NCI-H748 treated with DMSO at 0.1 percent for 48 hours (cell line): Measurements from ENCODE around the gene KRT78.
"Not testable (repeated sequence)": the region's sequence is repeated elsewhere in the genome, so short reads cannot be mapped to it uniquely, and the experiment has no call there.

Experiments used
- DNase-seq: peaks from one replicate; lab custom pipeline; 2025; lab: John Stamatoyannopoulos, UW

Gene KRT78, protein sequence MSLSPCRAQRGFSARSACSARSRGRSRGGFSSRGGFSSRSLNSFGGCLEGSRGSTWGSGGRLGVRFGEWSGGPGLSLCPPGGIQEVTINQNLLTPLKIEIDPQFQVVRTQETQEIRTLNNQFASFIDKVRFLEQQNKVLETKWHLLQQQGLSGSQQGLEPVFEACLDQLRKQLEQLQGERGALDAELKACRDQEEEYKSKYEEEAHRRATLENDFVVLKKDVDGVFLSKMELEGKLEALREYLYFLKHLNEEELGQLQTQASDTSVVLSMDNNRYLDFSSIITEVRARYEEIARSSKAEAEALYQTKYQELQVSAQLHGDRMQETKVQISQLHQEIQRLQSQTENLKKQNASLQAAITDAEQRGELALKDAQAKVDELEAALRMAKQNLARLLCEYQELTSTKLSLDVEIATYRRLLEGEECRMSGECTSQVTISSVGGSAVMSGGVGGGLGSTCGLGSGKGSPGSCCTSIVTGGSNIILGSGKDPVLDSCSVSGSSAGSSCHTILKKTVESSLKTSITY

DNA sequence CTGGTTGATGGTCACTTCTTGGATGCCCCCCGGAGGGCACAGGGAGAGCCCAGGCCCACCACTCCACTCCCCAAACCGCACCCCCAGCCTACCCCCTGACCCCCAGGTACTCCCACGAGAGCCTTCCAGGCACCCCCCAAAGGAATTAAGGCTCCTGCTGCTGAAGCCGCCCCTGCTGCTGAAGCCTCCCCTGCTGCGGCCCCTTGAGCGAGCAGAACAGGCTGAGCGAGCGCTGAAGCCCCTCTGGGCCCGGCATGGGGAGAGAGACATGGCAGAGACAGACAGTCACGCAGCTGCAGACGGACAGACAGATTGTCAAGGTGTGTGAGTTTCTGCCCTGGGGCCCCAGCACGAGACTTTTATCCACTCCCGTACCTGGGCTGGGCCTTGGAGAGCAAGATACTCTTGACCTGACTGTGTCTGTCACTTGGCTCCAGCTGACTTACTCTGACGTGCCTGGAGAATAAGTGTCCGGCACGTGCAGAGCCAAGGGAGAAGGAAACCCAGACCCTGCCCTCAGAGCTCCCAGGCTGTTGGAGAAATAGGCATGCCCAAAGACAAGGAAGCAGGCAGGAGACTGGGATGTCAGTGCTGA lies at the start of gene KRT78:
KRT78 (minus strand) TSS at position 334 of the 595 bp plus-strand sequence; CDS start at position 270, 64 bp downstream.
- no peak for DNase-seq

DNA sequence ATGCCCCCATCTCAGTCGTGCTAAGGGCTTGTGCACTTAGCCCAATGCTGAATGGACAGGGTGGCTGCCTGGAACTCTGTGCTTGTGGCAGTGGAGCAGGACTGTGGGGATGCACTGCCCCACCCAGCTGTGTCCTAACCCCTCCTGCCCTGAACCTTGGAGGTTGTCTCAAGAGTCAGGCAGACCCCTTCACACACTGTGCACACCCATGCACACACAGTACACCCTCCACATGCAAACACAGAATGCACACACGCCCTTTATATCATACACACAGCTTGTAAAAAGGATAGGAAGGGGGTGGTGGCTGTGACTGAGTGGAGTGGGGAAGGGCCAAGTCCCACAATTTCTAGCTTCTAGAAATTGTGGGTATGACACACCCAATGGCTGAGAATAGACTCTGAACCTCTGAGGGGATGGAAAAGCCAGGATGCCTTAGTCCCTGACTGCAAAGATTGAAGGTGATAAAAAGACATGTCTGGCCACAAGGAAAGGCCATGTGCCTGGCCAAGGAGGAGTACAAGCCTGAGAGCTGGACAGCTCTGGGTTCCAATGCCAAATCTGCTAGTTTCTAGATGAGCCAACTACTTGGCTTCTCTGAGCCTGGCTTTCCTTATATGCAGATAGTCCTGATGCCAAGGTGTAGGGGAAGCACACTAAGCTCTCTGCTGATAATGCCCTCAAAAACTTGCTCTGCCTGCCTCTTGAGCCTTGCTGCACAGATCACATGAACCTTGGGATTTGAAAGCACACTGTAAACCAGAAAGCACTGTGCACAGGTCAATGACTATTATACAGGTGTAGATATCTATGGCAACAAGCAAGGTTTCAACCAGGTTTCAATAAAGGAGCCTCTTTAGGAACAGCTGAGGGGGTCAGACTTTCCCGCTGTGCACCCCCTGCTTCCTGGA lies 47.7 kb upstream of the KRT78 start:
- DNase-seq = no peak

DNA sequence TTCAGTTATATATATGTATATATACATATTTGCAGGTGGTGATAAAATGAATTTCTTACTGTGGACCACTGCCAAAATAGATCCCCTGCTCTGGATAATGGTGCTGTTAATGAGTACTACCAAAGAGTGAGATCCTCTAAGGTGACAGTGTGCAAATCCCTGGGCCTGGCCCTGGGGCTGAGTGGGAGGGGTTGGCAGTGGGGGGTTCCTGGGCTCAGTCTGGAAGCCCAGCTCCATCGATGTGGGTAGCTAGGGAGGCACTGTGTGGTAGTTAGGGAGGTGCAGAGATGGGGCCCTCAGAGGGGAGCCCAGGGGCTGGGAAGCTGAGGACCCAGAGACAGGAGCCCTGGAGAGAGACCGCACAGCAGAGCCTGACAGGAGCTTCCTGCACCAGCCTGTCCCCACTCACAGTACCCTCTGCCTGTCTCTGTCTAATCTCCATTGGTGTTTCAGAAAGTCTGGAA lies 47.0 kb upstream of the KRT78 start:
- DNase-seq = no peak

DNA sequence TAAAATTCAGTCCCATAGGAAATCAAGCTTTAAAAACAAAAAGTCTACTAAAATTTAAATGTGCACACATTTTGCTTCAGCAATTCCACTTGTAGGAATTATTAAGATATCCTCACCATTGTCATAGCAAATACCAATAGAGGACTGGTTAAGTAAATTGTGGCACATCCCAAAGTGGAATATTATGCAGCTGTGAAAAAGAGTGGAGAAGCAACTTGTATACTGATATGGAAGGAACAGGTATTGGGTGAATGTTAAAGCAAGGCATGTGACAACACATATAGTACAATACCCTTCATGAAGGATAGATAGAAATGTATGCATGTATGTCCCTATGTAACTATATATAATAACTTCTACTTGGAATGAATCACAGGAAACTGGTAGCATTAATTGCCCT lies 44.2 kb upstream of the KRT78 start:
- DNase-seq = no peak

DNA sequence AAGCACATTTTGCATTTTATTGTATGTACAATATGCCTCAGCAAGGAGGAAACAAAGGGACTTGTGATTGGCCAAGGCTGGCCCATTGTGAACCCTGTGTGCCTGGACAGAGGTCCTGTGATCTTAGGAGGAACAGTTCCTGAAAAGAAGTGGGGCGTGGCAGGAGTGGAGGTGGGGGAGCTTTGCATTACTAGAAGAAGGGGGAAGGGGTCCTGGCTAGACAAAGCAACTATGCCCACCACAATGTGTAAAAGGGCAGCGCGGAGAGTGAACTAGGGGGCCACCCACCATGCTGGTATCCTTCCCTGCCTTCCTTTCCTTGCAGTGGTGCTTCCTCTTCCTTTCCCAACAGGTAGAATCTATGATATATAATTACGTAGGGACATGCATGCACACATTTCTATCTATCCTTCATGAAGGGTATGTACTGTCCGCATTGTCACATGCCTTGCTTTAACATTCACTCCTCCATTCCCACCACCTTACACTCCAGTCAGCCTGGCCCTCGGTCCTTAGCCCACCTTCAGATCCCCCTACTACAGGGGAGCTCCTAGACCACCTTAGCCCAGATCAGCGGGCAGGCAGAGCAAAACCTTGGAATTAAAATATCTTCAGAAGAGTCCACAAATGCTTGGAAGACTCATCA lies 43.5 kb upstream of the KRT78 start:
- DNase-seq = no peak

DNA sequence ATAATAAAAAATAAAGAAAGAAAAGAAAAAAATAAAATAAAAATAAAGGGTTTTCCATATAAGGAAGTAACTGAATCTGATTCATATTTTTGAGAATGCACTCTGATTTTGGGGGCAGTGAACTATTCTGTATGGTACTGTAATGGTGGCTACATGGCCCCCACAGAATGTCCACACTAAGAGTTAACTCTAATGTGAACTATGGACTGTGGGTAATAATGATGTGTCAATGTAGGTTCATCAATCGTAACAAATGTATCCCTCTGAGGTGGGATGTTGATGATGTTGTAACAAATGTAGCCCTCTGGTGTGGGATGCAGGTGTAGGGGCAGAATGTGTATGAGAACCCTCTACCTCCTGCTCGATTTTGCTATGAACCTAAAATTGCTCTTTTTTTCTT lies 42.2 kb upstream of the KRT78 start:
- DNase-seq = no peak

DNA sequence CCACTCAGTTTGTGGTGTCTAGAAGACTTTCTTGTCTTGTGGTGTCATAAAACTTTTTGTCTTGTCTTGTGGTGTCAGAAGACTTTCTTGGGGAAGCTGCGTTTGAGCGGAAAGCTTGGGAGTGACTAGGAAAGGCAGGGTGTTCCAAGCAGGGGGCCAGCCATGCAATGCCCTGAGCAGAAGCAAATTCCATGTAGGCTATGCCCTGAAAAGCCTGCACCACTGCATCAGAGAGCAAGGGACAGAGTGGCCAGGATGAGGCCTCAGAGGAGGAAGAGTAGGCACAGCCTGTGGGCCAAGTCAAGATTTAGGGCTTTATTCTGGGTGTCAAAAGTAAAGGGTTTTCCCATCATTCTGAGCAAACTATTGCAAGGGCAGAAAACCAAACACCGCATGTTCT lies 41.6 kb upstream of the KRT78 start:
- DNase-seq = no peak

DNA sequence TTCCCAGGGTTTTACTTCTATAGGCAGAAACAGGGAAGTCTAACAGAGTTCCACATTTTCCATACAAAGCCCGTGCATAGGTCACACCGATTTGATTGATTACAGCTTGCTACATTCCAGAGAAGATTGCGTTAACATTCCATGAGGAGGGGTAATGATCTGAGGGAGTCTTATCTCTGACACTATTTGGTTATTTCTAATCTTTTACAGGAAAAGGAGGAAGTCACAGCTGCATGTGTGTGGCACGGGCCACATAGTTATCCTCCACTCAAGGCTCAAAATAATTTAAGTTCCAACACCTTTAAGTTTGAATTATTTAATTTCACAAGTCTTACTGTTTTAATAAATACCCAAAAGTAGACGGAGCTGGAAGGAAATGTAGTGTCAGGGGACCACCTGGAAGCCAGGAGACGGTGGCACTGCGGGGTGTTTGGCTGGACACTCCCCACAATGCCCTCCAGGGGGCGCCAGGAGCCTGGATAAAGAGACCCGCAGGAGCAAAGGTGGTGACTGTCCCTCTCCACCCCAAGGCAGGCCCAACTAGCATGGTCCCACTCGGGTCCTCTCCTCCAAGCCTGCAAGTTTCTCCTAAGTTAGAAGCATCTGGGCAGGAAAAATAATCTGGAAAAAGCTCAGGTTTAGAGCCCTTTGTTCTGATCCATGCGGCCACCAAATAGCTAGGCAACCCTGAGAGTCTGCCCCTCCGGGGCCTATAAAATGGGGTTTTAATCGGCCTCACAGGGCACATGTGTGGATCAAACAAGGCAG lies 35.9 kb upstream of the KRT78 start:
- peak; percentile 30 for DNase-seq

DNA sequence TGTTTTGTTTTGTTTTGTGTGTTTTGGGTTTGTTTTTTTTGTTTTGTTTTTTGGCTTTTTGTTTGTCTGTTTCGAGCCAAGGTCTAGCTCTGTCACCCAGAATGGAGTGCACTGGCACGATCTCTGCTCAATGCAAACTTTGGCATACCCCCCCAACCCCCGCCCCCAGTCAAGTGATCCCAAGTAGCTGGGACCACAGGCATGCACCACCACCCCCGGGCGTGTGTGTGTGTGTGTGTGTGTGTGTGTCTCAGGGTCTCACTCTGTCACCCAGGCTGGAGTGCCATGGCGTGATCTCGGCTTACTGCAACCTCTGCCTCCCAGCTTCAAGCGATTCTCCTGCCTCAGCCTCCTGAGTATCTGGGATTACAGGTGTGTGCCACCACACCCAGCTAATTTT lies 31.7 kb upstream of the KRT78 start:
- DNase-seq = not testable (repeated sequence)

DNA sequence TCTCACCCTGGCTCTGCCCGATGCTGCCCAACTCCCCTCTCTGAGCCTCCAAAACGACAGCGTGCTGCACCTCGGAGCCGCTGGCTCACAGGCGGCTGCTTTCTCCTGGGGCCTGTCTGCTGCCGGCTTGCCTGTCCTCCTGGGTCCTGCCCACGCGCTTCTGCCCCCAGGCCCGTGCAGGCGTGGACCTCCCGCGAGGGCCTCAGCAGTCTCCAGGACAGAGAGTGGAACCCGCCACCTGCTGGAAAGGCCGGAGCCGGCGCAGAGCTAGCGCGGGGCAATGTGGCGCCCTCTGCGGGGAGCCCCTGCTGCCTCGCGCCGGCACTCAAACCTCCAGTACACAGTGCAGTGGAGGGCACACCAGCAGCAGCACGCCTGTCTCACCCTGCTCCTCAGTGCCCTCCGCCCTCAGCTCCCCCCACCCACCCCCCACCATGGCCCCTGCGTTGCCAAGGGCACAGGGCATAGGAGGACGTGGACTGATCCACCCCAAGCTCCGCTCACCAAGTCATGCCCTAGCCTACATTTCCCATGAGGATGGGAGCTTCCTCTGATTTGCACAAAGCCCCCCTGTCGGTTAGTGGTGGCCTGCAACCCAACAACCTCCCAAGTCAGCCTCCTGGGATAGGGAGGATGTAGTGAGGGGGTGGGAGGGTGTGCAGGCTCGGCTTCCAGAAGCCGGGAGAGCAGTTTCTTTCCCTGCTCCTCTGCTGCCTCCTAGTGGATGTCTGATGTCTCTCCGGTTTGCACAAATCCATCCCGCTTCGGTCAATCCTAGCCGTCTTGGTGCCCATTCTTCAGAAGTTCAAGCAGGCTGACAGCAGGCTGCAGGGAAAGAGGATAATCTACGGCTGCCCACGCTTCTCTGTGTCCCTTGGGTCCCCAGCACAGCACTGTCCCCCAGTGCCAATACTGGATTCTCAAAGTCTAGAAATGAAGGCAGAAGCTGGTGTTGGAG lies 30.9 kb upstream of the KRT78 start:
- DNase-seq = peak; percentile 76

DNA sequence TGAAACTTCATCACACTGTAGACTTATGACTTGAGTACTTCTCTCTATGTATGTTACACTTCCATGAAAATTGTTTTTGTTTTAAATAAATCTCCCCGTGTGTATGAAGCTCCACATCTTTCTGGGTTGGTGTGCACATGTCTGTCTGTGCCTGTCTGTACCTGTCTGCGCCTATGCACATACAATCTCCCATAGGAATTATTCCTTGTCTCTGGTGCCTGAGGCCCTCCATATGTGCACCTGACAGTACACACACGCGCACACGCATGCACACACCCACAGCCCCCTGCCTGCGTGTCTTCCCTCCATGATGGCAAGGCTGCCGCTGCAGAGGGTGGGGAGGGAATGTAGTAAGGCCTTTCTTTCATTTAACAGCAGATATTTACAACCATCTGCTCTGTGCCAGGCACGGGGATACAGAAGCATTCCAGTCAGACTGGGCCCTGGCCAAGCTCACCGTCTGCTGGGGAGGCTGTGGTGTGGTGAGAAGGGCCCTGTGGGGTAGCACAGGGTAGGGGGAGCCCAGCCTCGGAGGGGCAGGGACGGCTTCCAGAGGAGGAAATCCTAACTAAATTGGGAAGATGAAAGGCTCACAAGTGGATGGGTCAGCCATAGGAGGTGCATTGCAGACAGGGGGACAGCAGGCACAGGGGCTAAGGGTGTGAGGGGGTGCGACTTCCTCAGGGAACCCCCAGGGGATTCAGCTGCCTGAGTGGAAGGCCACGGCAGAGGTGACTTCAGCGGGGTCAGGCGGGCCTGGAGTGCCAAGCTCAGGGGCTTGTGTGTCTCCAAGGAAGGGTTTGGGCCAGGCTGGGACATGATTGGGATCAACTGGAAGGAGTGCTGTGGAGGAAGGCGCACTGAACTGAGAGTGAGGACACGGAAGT lies 30.0 kb upstream of the KRT78 start:
- DNase-seq = no peak

DNA sequence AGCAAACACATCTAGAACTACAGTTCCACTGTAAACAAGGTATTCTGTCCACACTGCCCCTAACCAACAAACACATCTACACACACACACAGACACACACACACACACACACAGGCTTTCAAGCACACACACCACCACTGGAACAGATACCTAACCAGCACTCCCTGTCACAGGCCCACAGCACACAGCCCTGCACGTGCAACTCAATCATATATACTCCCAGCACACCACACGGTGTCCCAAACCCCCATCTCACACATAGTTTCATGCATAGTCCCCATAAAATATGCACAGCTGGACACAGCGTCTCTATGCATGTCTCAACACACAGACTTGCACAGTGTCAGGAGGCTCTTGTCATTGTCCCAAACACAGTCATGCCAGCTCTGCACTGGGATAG lies 28.4 kb upstream of the KRT78 start:
- no peak for DNase-seq

DNA sequence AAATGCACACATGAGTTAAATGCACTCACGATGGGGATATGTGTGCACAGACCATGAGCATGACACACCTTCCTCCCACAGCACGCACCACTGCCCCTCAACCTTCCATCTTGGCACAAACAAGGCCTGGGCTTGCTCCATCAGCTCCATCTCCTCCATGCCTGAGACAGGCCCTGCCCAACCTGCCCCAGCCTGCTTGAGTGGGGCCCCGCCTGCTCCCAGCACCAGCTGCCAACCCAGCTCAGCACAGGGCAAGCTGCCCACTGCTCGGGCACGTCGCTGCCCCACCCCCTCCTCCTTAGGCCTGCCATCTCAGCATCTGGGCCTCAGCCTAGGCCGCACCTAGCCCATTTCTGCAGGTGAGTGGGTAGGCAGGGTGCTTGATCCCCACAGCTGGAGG lies 27.6 kb upstream of the KRT78 start:
- no peak for DNase-seq

DNA sequence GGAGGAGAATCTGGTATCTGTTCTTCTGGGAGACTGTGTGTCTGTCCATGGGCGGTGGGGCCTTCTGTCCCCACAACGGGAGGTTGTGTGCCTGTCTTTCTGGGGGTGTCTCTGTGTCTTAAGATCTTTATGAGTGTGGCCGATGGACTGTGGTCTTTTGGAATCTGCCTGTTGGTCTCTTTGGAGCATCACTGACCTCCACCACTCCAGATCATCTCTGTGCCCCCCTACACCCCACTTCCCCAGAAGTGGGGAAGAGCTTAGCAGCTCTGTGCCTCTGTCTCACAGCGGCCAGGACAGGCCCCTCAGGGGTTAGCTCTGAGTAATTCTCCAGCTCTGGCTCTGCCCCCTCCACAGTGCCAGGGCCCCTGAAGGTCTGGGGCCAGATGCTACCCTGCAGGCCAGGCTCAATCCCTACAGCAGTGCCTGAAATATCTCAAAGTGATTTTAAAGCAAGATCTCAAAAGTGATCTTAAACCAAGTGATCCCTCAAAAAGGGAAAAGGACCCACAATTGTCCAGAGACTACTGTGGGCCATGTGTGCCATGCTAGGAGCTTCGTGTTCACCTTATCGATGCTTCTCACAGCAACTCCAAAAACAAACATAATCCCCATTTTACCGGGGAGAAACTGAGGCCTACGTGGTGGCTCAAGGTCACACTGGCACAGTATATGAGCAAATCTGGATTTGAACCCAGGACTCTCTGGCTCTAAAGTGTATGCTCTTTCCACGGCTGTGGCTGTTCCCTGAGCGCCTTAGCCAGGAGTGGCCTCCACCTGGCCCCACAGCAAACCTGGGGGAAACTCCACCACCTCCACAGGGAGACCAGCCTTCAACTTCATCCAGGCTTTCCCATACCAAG lies 26.0 kb upstream of the KRT78 start:
- DNase-seq = no peak

DNA sequence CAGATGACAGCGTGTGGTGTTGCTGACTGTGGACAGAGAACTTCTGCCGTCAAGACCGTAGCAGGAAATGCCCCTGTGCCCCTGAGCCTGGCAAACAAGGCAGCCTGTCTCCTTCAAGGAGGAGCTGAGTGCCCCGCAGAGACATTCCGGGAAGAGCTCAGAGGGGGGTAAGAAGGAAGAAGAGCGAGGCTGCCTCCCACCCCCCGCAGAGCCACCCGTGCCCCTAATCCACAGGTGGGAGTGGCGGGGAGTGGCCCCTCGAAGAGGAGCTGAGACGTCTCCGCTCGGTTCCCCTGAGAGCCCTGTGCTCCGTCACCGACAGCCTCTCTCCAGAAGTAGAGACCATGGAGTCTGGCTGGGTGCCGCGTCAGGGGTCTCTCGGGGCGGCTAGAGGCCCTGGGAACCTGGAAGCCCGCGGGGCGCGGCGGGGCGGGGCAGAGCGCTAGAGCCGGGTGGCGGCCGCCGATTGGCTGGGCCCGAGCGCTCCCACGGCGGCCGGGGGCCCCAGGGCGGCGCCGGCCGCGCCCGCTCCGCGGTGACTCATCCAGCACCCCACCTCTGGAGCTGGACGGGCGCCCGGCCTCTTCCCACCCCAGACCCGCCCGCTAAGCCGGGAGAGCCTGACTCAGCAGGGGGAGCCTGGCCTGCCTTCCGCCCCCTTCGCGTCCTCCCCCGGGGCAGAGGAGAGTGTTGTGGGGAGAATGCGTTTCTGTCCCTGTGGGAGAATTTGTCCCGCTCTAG lies 25.2 kb upstream of the KRT78 start:
- peak; percentile 33 for DNase-seq

DNA sequence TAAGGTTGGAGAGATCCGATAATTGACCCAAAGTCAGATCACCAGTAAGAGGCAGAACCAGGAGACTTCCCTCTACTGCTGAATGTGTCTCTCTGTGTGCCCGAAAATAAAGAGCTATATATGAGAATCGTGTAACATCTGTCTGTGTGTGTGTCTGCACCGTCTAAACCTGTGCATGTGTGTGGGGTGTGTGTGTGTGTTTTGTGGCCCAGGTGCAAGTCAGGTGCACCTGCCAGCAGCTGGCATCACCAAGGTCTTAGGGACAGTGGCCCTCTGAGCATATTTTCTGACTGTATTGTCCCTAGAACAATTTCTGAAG lies 24.7 kb upstream of the KRT78 start:
- peak; percentile 73 for DNase-seq

DNA sequence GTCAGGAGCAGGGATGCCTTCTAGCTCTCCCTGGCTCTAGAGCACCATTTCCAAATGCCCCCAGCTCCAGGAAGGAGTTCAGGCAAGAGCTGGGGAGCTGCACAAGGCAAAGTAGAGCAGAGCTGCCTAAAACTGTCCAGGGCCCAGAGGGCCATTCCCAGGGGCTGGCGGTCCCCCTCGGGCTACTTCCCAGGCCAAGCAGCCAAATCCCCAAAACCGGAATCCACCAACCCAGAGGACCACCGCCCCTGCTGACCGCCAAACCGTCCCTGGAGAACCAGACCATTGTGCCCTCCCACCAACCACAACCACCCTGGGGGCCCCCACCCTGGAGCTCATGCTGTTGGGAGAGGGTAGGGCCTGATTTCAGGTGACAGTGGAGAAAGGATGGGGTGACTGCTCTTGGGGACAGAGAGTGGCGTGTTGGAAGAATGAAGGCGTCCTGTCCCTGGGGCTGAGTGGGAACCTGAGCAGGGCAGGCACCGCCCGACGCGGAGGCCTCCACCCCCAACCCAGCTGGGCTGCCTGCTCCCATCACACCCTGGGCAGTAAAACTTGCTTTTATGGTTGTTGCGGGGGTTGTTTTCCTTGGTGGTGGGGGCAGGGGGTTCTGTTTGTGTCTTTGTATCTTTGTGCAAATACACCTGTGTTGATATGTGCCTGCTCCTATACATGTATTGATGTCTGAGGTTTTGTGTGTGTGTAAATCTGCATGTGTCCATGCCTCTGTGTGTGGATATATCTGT lies 24.0 kb upstream of the KRT78 start:
- peak; percentile 72 for DNase-seq
